PC-9 (cell line): Measurements from ENCODE around the gene NFASC. TPM values are rescaled to one million over a fixed set of nuclear protein-coding genes. Genes with fewer than 3 reads are reported as not detected.

Experiments
- BruUV-seq: library from RNA; stranded (reverse); fragments of 400-500 nt; replicated peaks from 2 replicates; lab custom pipeline; 2021; lab: Mats Ljungman, UMichigan
- CTCF ChIA-PET: fragments of 300-600 bp; sonication (Branson Sonifier 250); formaldehyde crosslinking; loops from one replicate; lab custom pipeline; 2022; ENCODE audit warnings: antibody characterized with exemption; lab: Charles Lee
- POLR2A ChIA-PET: fragments of 300-600 bp; sonication (Branson Sonifier 250); formaldehyde crosslinking; loops from one replicate; lab custom pipeline; 2022; ENCODE audit warnings: antibody characterized with exemption; ENCODE audit not compliant: unreplicated experiment; lab: Charles Lee
- DNase-seq, 2 experiments: peaks; one replicate each; pipeline versions ENCODE4 v3.0.0 to v3.0.0-alpha.2; 2015 to 2022; ENCODE audit warnings: mixed read lengths in 1 of 2
- H2AFZ ChIP-seq: fragments of 200-600 bp; sonication (generic); 2 replicates; pipeline ENCODE4 v1.8.1; 2017; ENCODE audit warnings: antibody characterized with exemption
- H3F3A ChIP-seq: fragments of 200-600 bp; sonication (generic); 2 replicates; pipeline ENCODE4 v1.8.1; 2017; ENCODE audit warnings: antibody characterized with exemption, mild to moderate bottlenecking, low read depth; ENCODE audit not compliant: insufficient read depth
- H3K27ac ChIP-seq: fragments of 200-600 bp; sonication (generic); 2 replicates; pipeline ENCODE4 v1.6.1; 2016; ENCODE audit warnings: mixed run types
- H3K27me3 ChIP-seq: fragments of 200-600 bp; sonication (generic); 2 replicates; pipeline ENCODE4 v1.6.1; 2016; ENCODE audit warnings: low read depth, mixed run types; ENCODE audit not compliant: insufficient read depth
- H3K36me3 ChIP-seq: fragments of 200-600 bp; sonication (generic); 2 replicates; pipeline ENCODE4 v1.6.1; 2016; ENCODE audit warnings: low read depth, mixed run types
- H3K4me1 ChIP-seq: fragments of 200-600 bp; sonication (generic); replicated peaks from 2 replicates; pipeline ENCODE4 v1.6.1; 2016; ENCODE audit warnings: mixed run types; ENCODE audit not compliant: insufficient read depth
- H3K4me2 ChIP-seq: fragments of 200-600 bp; sonication (generic); 2 replicates; pipeline ENCODE4 v1.6.1; 2017; ENCODE audit warnings: mixed run types
- H3K4me3 ChIP-seq: fragments of 200-600 bp; sonication (generic); 2 replicates; pipeline ENCODE4 v1.6.1; 2016; ENCODE audit warnings: mixed run types
- H3K79me2 ChIP-seq: fragments of 200-600 bp; sonication (generic); 2 replicates; pipeline ENCODE4 v1.6.1; 2017; ENCODE audit warnings: low read depth, mixed run types
- H3K9me2 ChIP-seq: fragments of 200-600 bp; sonication (generic); 2 replicates; pipeline ENCODE4 v1.8.1; 2017; ENCODE audit warnings: mild to moderate bottlenecking; ENCODE audit not compliant: insufficient read depth
- H3K9me3 ChIP-seq: fragments of 200-600 bp; sonication (generic); 2 replicates; pipeline ENCODE4 v1.8.1; 2016; ENCODE audit warnings: low read depth; ENCODE audit not compliant: insufficient read depth
- H4K20me1 ChIP-seq: fragments of 200-600 bp; sonication (generic); 2 replicates; pipeline ENCODE4 v1.8.1; 2017; ENCODE audit not compliant: insufficient read depth
- CTCF ChIP-seq: fragments of 200-600 bp; sonication (generic); conservative IDR thresholded peaks from 2 replicates; pipeline ENCODE4 v1.6.1; 2017; ENCODE audit warnings: mixed run types, antibody characterized with exemption, mild to moderate bottlenecking, moderate library complexity
- EZH2 ChIP-seq: fragments of 200-600 bp; sonication (generic); IDR thresholded peaks from 2 replicates; pipeline ENCODE4 v1.8.0; 2017; ENCODE audit warnings: antibody characterized with exemption, low read depth
- intact Hi-C: fragments of 100-400 bp; cut with micrococcal nuclease; formaldehyde crosslinking; loops from one replicate; pipeline ENCODE4 v1.10.0; 2022; ENCODE audit not compliant: unreplicated experiment
- total RNA-seq: library from RNA; stranded (reverse); gene quantifications from 2 replicates; pipeline ENCODE4 v1.2.3, GENCODE V29; 2021

The NFASC gene
- total RNA-seq, 1 experiment from 2014 or later: not detected

- Histone ChIP-seq H3K4me1 (no peaks in the 10 kb centered on the region), H3K27me3 (peaks cover 88% of the 10 kb centered on the region), H3K27ac (no peak overlapping the region), H4K20me1 (no peaks in the 10 kb centered on the region), H3K4me2 (no peak overlapping the region), H3F3A (no peaks in the 10 kb centered on the region), H3K4me3 (no peak overlapping the region), H2AFZ (no peak overlapping the region), H3K36me3 (no peaks in the 10 kb centered on the region), H3K79me2 (no peaks in the 10 kb centered on the region), H3K9me2 (no peaks in the 10 kb centered on the region), H3K9me3 (no peaks in the 10 kb centered on the region)
- DNase-seq: no peak
- no TSS peak for BruUV-seq
- intact Hi-C loops: no loop called here
- TF ChIP-seq CTCF: no peak
- no peak for TF ChIP-seq EZH2
- ChIA-PET CTCF (no interaction called here), POLR2A (interaction anchor here (0.7 kb wide), 1 partner anchor 88 kb away, joined by 4 read pairs; no protein-coding TSS in a partner anchor)
Observed at GRCh38 chr1:205056188-205056611, 185.5 kb downstream of the NFASC start.

- Histone ChIP-seq H2AFZ (no peak overlapping the region), H3K79me2 (no peaks in the 10 kb centered on the region), H3K9me2 (no peaks in the 10 kb centered on the region), H3K4me2 (no peak overlapping the region), H3K27me3 (peaks cover 83% of the 10 kb centered on the region), H3K27ac (no peak overlapping the region), H3K4me3 (no peak overlapping the region), H4K20me1 (no peaks in the 10 kb centered on the region), H3K4me1 (no peaks in the 10 kb centered on the region), H3F3A (no peaks in the 10 kb centered on the region), H3K36me3 (no peaks in the 10 kb centered on the region), H3K9me3 (no peaks in the 10 kb centered on the region)
- ChIA-PET POLR2A (no interaction called here), CTCF (no interaction called here)
- intact Hi-C loops: no loop called here
- BruUV-seq: no TSS peak
- DNase-seq: no peak
- TF ChIP-seq CTCF (no peak), EZH2 (no peak)
Observed at GRCh38 chr1:205056956-205057568, 186.4 kb downstream of the NFASC start.

- no peak for DNase-seq
- no peaks in the 10 kb centered on the region for H3K36me3 ChIP-seq
- no peaks in the 10 kb centered on the region for H3K9me2 ChIP-seq
- no peak overlapping the region for H3K27ac ChIP-seq
- TF ChIP-seq EZH2 (no peak), CTCF (no peak)
- ChIA-PET POLR2A (no interaction called here), CTCF (no interaction called here)
- H3K9me3 ChIP-seq: no peaks in the 10 kb centered on the region
- H2AFZ ChIP-seq: no peak overlapping the region
- no TSS peak for BruUV-seq
- H3K4me3 ChIP-seq: no peak overlapping the region
- intact Hi-C loops: no loop called here
- no peaks in the 10 kb centered on the region for H3K79me2 ChIP-seq
- H3F3A ChIP-seq: no peaks in the 10 kb centered on the region
- no peaks in the 10 kb centered on the region for H4K20me1 ChIP-seq
- H3K4me2 ChIP-seq: no peak overlapping the region
- H3K27me3 ChIP-seq: peaks cover 84% of the 10 kb centered on the region
- no peaks in the 10 kb centered on the region for H3K4me1 ChIP-seq
Observed at GRCh38 chr1:205057808-205058575, 187.3 kb downstream of the NFASC start.
